ENCODE measurements around the gene GIPC3. TPM values are rescaled to one million over a fixed set of nuclear protein-coding genes. Genes with fewer than 3 reads are reported as not detected.

The GIPC3 gene
- total RNA-seq, 3 donors from 2014 or later (not counting 1 experiment from before 2014, with no cell fraction given): 0.28 to 0.66 (median 0.56) TPM

GRCh38 chr19:3632098-3632497 is 46.8 kb downstream of the GIPC3 start:
- Mint-ChIP-seq H3K27me3 (ENCODE audit: low read depth in 2 of 2) (no peaks in the 10 kb centered on the region), H3K9me3 (no peaks in the 10 kb centered on the region), H3K4me1 (peaks cover 2 to 8% of the 10 kb centered on the region in 2 donors), H3K27ac (no peak overlapping the region), H3K36me3 (no peaks in the 10 kb centered on the region), H3K4me3 (no peak overlapping the region)
- H3K4me3 ChIP-seq (ENCODE audit: low read length): no peak overlapping the region
- peaks cover 5% of the 10 kb centered on the region for H3K4me1 ChIP-seq (ENCODE audit: control insufficient read depth, insufficient read depth, low read length)
- WGBS (ENCODE audit: insufficient coverage): 92% methylated on average over 16 of the region's 16 CpGs
- no peaks in the 10 kb centered on the region for H3K9me3 ChIP-seq (ENCODE audit: control insufficient read depth, insufficient read depth, low read length)
- no peaks in the 10 kb centered on the region for H3K27me3 ChIP-seq (ENCODE audit: control insufficient read depth, insufficient read depth, low read length)
- ATAC-seq (no peak), DNase-seq (no peak)
- intact Hi-C loops (cut with micrococcal nuclease): no loop called here
- no peak for TF ChIP-seq CTCF (IDR thresholded peaks at IDR 0.05)
- H3K36me3 ChIP-seq (ENCODE audit: control insufficient read depth, insufficient read depth, low read length): peaks cover 5% of the 10 kb centered on the region
- no peak overlapping the region for H3K27ac ChIP-seq (ENCODE audit: low read length)

GRCh38 chr19:3632739-3633558 is 47.7 kb downstream of the GIPC3 start:
- Mint-ChIP-seq H3K27me3 (ENCODE audit: low read depth in 2 of 2) (no peaks in the 10 kb centered on the region), H3K4me3 (no peak overlapping the region), H3K36me3 (no peaks in the 10 kb centered on the region), H3K27ac (peak overlapping the region in 1 of 2 donors; percentile 3), H3K9me3 (no peaks in the 10 kb centered on the region), H3K4me1 (peaks cover 0 to 6% of the 10 kb centered on the region in 2 donors)
- Histone ChIP-seq H3K4me1 (ENCODE audit: control insufficient read depth, insufficient read depth, low read length) (no peaks in the 10 kb centered on the region), H3K27me3 (ENCODE audit: control insufficient read depth, insufficient read depth, low read length) (no peaks in the 10 kb centered on the region), H3K4me3 (ENCODE audit: low read length) (no peak overlapping the region), H3K36me3 (ENCODE audit: control insufficient read depth, insufficient read depth, low read length) (peaks cover 7% of the 10 kb centered on the region), H3K9me3 (ENCODE audit: control insufficient read depth, insufficient read depth, low read length) (no peaks in the 10 kb centered on the region), H3K27ac (ENCODE audit: low read length) (no peak overlapping the region)
- TF ChIP-seq CTCF (IDR thresholded peaks at IDR 0.05): no peak
- intact Hi-C loops (cut with micrococcal nuclease): no loop called here
- 95% methylated on average over 50 of the region's 50 CpGs for WGBS (ENCODE audit: insufficient coverage)
- no peak for DNase-seq
- no peak for ATAC-seq

GRCh38 chr19:3633559-3633988 is 48.3 kb downstream of the GIPC3 start:
- WGBS (ENCODE audit: insufficient coverage): 95% methylated on average over 22 of the region's 22 CpGs
- peaks cover 0 to 6% of the 10 kb centered on the region in 2 donors for H3K4me1 Mint-ChIP-seq
- H3K4me3 Mint-ChIP-seq: no peak overlapping the region
- no peaks in the 10 kb centered on the region for H3K27me3 Mint-ChIP-seq (ENCODE audit: low read depth in 2 of 2)
- DNase-seq (no peak), ATAC-seq (no peak)
- intact Hi-C loops (cut with micrococcal nuclease): no loop called here
- peak overlapping the region in 1 of 2 donors; percentile 3 for H3K27ac Mint-ChIP-seq
- peaks cover 12% of the 10 kb centered on the region for H3K36me3 ChIP-seq (ENCODE audit: control insufficient read depth, insufficient read depth, low read length)
- H3K27ac ChIP-seq (ENCODE audit: low read length): no peak overlapping the region
- no peak for TF ChIP-seq CTCF (IDR thresholded peaks at IDR 0.05)
- H3K9me3 Mint-ChIP-seq: no peaks in the 10 kb centered on the region
- no peaks in the 10 kb centered on the region for H3K36me3 Mint-ChIP-seq
- no peaks in the 10 kb centered on the region for H3K4me1 ChIP-seq (ENCODE audit: control insufficient read depth, insufficient read depth, low read length)
- no peaks in the 10 kb centered on the region for H3K9me3 ChIP-seq (ENCODE audit: control insufficient read depth, insufficient read depth, low read length)
- H3K27me3 ChIP-seq (ENCODE audit: control insufficient read depth, insufficient read depth, low read length): no peaks in the 10 kb centered on the region
- H3K4me3 ChIP-seq (ENCODE audit: low read length): no peak overlapping the region
